Measurements from ENCODE around the gene GSC2. TPM values are rescaled to one million over a fixed set of nuclear protein-coding genes. Genes with fewer than 3 reads are reported as not detected.

The GSC2 gene
- total and polyA plus RNA-seq, 9 of the 15 experiments (the other 6 are each of a cell fraction or from before 2014, with no cell fraction given): not detected

DNA sequence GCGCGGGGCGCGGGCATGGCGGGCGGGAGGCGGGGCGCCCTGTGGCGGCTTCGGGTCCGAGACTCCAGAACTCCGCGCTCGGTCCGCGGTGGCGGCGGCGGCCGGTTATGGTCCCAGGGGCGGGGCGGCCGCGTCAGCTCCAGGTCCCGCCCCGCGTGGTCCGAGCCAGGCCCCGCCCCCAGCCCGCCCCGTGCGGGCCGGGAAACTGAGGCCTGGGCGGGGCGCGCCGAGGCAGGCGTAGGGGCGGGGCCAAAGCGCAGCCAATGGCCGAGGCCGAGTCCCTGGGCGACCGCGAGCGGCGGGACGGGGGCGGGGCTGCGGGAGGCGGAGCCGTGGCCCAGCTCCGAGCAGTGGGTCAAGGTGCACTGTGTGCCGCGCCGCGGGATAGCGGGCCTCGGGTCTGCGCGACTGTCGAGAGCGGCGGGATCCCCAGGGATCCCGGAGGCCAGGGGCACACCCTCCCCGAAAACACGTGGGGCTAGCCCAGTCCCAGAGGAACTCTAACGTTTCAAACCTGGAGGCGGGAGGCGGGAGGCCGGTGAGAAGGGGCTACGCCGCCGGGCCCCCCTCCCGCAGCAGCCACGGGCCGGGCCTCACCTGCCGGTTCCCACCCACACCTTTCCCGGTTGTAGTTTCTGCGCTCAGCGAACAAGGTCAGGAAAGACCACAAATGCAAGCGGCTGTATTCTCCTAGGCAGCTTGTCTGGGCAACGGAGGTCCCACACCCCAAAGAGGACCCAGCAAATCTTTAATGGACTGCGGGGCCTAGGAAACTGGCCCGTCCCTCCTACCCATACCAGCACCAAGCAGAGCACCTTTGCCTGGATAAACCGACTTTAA lies 28.8 kb upstream of the GSC2 start, which contains the start of gene SLC25A1 (continued):
- TF ChIP-seq, protein P1, sequence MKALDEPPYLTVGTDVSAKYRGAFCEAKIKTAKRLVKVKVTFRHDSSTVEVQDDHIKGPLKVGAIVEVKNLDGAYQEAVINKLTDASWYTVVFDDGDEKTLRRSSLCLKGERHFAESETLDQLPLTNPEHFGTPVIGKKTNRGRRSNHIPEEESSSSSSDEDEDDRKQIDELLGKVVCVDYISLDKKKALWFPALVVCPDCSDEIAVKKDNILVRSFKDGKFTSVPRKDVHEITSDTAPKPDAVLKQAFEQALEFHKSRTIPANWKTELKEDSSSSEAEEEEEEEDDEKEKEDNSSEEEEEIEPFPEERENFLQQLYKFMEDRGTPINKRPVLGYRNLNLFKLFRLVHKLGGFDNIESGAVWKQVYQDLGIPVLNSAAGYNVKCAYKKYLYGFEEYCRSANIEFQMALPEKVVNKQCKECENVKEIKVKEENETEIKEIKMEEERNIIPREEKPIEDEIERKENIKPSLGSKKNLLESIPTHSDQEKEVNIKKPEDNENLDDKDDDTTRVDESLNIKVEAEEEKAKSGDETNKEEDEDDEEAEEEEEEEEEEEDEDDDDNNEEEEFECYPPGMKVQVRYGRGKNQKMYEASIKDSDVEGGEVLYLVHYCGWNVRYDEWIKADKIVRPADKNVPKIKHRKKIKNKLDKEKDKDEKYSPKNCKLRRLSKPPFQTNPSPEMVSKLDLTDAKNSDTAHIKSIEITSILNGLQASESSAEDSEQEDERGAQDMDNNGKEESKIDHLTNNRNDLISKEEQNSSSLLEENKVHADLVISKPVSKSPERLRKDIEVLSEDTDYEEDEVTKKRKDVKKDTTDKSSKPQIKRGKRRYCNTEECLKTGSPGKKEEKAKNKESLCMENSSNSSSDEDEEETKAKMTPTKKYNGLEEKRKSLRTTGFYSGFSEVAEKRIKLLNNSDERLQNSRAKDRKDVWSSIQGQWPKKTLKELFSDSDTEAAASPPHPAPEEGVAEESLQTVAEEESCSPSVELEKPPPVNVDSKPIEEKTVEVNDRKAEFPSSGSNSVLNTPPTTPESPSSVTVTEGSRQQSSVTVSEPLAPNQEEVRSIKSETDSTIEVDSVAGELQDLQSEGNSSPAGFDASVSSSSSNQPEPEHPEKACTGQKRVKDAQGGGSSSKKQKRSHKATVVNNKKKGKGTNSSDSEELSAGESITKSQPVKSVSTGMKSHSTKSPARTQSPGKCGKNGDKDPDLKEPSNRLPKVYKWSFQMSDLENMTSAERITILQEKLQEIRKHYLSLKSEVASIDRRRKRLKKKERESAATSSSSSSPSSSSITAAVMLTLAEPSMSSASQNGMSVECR (CRISPR knock-in tag; IDR thresholded peaks at IDR 0.05): no peak
- TF ChIP-seq, protein P2, sequence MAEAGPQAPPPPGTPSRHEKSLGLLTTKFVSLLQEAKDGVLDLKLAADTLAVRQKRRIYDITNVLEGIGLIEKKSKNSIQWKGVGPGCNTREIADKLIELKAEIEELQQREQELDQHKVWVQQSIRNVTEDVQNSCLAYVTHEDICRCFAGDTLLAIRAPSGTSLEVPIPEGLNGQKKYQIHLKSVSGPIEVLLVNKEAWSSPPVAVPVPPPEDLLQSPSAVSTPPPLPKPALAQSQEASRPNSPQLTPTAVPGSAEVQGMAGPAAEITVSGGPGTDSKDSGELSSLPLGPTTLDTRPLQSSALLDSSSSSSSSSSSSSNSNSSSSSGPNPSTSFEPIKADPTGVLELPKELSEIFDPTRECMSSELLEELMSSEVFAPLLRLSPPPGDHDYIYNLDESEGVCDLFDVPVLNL (CRISPR knock-in tag; IDR thresholded peaks at IDR 0.05; ENCODE audit: low read depth): no peak
- TF ChIP-seq, protein P3, sequence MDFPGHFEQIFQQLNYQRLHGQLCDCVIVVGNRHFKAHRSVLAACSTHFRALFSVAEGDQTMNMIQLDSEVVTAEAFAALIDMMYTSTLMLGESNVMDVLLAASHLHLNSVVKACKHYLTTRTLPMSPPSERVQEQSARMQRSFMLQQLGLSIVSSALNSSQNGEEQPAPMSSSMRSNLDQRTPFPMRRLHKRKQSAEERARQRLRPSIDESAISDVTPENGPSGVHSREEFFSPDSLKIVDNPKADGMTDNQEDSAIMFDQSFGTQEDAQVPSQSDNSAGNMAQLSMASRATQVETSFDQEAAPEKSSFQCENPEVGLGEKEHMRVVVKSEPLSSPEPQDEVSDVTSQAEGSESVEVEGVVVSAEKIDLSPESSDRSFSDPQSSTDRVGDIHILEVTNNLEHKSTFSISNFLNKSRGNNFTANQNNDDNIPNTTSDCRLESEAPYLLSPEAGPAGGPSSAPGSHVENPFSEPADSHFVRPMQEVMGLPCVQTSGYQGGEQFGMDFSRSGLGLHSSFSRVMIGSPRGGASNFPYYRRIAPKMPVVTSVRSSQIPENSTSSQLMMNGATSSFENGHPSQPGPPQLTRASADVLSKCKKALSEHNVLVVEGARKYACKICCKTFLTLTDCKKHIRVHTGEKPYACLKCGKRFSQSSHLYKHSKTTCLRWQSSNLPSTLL (IDR thresholded peaks at IDR 0.05): no peak
- TF ChIP-seq, protein P4, sequence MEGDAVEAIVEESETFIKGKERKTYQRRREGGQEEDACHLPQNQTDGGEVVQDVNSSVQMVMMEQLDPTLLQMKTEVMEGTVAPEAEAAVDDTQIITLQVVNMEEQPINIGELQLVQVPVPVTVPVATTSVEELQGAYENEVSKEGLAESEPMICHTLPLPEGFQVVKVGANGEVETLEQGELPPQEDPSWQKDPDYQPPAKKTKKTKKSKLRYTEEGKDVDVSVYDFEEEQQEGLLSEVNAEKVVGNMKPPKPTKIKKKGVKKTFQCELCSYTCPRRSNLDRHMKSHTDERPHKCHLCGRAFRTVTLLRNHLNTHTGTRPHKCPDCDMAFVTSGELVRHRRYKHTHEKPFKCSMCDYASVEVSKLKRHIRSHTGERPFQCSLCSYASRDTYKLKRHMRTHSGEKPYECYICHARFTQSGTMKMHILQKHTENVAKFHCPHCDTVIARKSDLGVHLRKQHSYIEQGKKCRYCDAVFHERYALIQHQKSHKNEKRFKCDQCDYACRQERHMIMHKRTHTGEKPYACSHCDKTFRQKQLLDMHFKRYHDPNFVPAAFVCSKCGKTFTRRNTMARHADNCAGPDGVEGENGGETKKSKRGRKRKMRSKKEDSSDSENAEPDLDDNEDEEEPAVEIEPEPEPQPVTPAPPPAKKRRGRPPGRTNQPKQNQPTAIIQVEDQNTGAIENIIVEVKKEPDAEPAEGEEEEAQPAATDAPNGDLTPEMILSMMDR (IDR thresholded peaks at IDR 0.05 in 2 of 3, conservative IDR thresholded peaks at IDR 0.05 in 1 of 3; ENCODE audit: insufficient read depth in 2 of 3, low read depth in 1 of 3, low read length in 3 of 3): no peak
- TF ChIP-seq MAFK (IDR thresholded peaks at IDR 0.05; ENCODE audit: low read length) (no peak), DNMT1 (IDR thresholded peaks at IDR 0.05) (no peak), PML (IDR thresholded peaks at IDR 0.05; ENCODE audit: low read length) (no peak), NRF1 (conservative IDR thresholded peaks at IDR 0.05 in 1 of 2, IDR thresholded peaks at IDR 0.05 in 1 of 2) (no peak)
- TF ChIP-seq, protein P5, sequence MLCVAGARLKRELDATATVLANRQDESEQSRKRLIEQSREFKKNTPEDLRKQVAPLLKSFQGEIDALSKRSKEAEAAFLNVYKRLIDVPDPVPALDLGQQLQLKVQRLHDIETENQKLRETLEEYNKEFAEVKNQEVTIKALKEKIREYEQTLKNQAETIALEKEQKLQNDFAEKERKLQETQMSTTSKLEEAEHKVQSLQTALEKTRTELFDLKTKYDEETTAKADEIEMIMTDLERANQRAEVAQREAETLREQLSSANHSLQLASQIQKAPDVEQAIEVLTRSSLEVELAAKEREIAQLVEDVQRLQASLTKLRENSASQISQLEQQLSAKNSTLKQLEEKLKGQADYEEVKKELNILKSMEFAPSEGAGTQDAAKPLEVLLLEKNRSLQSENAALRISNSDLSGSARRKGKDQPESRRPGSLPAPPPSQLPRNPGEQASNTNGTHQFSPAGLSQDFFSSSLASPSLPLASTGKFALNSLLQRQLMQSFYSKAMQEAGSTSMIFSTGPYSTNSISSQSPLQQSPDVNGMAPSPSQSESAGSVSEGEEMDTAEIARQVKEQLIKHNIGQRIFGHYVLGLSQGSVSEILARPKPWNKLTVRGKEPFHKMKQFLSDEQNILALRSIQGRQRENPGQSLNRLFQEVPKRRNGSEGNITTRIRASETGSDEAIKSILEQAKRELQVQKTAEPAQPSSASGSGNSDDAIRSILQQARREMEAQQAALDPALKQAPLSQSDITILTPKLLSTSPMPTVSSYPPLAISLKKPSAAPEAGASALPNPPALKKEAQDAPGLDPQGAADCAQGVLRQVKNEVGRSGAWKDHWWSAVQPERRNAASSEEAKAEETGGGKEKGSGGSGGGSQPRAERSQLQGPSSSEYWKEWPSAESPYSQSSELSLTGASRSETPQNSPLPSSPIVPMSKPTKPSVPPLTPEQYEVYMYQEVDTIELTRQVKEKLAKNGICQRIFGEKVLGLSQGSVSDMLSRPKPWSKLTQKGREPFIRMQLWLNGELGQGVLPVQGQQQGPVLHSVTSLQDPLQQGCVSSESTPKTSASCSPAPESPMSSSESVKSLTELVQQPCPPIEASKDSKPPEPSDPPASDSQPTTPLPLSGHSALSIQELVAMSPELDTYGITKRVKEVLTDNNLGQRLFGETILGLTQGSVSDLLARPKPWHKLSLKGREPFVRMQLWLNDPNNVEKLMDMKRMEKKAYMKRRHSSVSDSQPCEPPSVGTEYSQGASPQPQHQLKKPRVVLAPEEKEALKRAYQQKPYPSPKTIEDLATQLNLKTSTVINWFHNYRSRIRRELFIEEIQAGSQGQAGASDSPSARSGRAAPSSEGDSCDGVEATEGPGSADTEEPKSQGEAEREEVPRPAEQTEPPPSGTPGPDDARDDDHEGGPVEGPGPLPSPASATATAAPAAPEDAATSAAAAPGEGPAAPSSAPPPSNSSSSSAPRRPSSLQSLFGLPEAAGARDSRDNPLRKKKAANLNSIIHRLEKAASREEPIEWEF (CRISPR knock-in tag; IDR thresholded peaks at IDR 0.05): no peak

All from K562 (cell line).